Astrocyte (in vitro differentiated cells and primary cell): ENCODE results near the gene JSRP1. TPM values are rescaled to one million over a fixed set of nuclear protein-coding genes. Genes with fewer than 3 reads are reported as not detected.

Source experiments
- DNase-seq: peaks from one replicate; pipeline ENCODE4 v3.0.0-alpha.2; 2010; ENCODE audit warnings: low read depth
- FAIRE-seq: peaks from 2 replicates; lab custom pipeline; 2011; peaks lifted over from hg19 to GRCh38; lab: Jason Lieb, UNC
- H2AFZ ChIP-seq: 2 replicates; pipeline ENCODE4 v1.6.0; 2012; ENCODE audit warnings: low read depth, low read length, inconsistent platforms
- H3K27ac ChIP-seq: 2 replicates; pipeline ENCODE4 v1.5.1; 2011; ENCODE audit warnings: low read depth, low read length, inconsistent platforms
- H3K27me3 ChIP-seq: 2 replicates; pipeline ENCODE4 v1.6.0; 2011; ENCODE audit warnings: low read length, inconsistent platforms; ENCODE audit not compliant: insufficient read depth
- H3K36me3 ChIP-seq: 2 replicates; pipeline ENCODE4 v1.5.1; 2011; ENCODE audit warnings: low read length, inconsistent platforms; ENCODE audit not compliant: insufficient read depth
- H3K4me1 ChIP-seq: 2 replicates; pipeline ENCODE4 v1.5.1; 2011; ENCODE audit warnings: low read length, inconsistent platforms; ENCODE audit not compliant: insufficient read depth
- H3K4me2 ChIP-seq: 2 replicates; pipeline ENCODE4 v1.6.0; 2012; ENCODE audit warnings: low read length, inconsistent platforms
- H3K4me3 ChIP-seq: 2 replicates; pipeline ENCODE4 v1.5.1; 2011; ENCODE audit warnings: low read depth, mild to moderate bottlenecking, low read length, inconsistent platforms; ENCODE audit not compliant: insufficient read depth
- H3K79me2 ChIP-seq: 2 replicates; pipeline ENCODE4 v1.6.0; 2012; ENCODE audit warnings: mild to moderate bottlenecking, low read length, inconsistent platforms; ENCODE audit not compliant: insufficient read depth
- H3K9ac ChIP-seq: 2 replicates; pipeline ENCODE4 v1.6.0; 2012; ENCODE audit warnings: mild to moderate bottlenecking, low read length, inconsistent platforms
- H3K9me3 ChIP-seq: 2 replicates; pipeline ENCODE4 v1.5.1; 2012; ENCODE audit warnings: low read depth, mild to moderate bottlenecking, low read length, inconsistent platforms; ENCODE audit not compliant: insufficient read depth
- H4K20me1 ChIP-seq: 2 replicates; pipeline ENCODE4 v1.6.0; 2012; ENCODE audit warnings: low read length, inconsistent platforms; ENCODE audit not compliant: insufficient read depth
- H3K27ac Mint-ChIP-seq: one replicate; pipeline ENCODE4 v1.8.0; 2021; ENCODE audit warnings: mild to moderate bottlenecking, mixed read lengths; ENCODE audit not compliant: unreplicated experiment
- H3K27me3 Mint-ChIP-seq: one replicate; pipeline ENCODE4 v1.8.0; 2021; ENCODE audit warnings: low read depth, mixed read lengths; ENCODE audit not compliant: unreplicated experiment
- H3K36me3 Mint-ChIP-seq: one replicate; pipeline ENCODE4 v1.8.0; 2021; ENCODE audit warnings: low read depth, mixed read lengths; ENCODE audit not compliant: unreplicated experiment
- H3K4me1 Mint-ChIP-seq: one replicate; pipeline ENCODE4 v1.8.0; 2021; ENCODE audit warnings: low read depth, mixed read lengths; ENCODE audit not compliant: unreplicated experiment
- H3K4me3 Mint-ChIP-seq: one replicate; pipeline ENCODE4 v1.8.0; 2021; ENCODE audit warnings: mild to moderate bottlenecking, moderate library complexity, mixed read lengths; ENCODE audit not compliant: unreplicated experiment
- H3K9me3 Mint-ChIP-seq: one replicate; pipeline ENCODE4 v1.8.0; 2021; ENCODE audit warnings: mild to moderate bottlenecking, mixed read lengths; ENCODE audit not compliant: unreplicated experiment
- EZH2 ChIP-seq: IDR thresholded peaks from 2 replicates; pipeline ENCODE4 v1.6.1; 2012; ENCODE audit warnings: mild to moderate bottlenecking, low read length, inconsistent platforms; ENCODE audit not compliant: insufficient read depth
- total RNA-seq: library from RNA; stranded (reverse); gene quantifications from 2 replicates; pipeline ENCODE4 v1.2.1, GENCODE V29; 2021
- TF ChIP-seq, protein P1 (sequence below): IDR thresholded peaks from 2 replicates; pipeline ENCODE4 v1.5.1; 2011; ENCODE audit warnings: low read depth, mild to moderate bottlenecking, inconsistent platforms, low read length, moderate library complexity; ENCODE audit not compliant: insufficient read depth

Gene JSRP1
- total RNA-seq, 1 donor from 2014 or later = 0.36 TPM

DNA sequence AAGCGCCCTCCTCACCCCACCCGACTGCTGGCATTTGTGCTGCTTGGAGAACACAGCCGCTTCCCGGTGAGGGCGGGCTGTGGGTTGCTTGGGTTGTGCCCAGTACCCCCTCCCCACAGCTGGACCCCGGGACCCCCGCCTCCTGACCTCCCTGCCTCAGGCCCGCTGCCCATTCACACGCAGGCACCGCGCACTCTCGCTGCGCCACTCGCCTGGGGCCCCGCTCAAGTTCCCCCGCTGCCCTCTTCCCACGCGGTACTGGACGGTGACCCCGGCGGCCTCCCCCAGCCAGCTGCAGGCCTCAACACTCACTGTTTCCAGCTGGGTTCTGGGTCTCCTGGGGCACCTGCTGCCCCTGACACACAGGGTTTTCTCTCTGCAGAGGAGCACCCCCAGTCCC, 36.5 kb downstream of the JSRP1 start:
- Histone ChIP-seq H3K36me3 (peaks cover 5% of the 10 kb centered on the region), H3K27ac (no peak overlapping the region), H3K4me3 (no peak overlapping the region), H3K9ac (no peak overlapping the region), H3K4me2 (no peak overlapping the region), H3K4me1 (peaks cover 8% of the 10 kb centered on the region), H3K79me2 (peaks cover 3% of the 10 kb centered on the region), H2AFZ (no peak overlapping the region), H4K20me1 (peaks cover 19% of the 10 kb centered on the region), H3K27me3 (no peaks in the 10 kb centered on the region), H3K9me3 (no peaks in the 10 kb centered on the region)
- Mint-ChIP-seq H3K27me3 (no peaks in the 10 kb centered on the region), H3K27ac (no peak overlapping the region), H3K9me3 (no peaks in the 10 kb centered on the region), H3K4me1 (no peaks in the 10 kb centered on the region), H3K4me3 (no peak overlapping the region), H3K36me3 (peaks cover 9% of the 10 kb centered on the region)
- no peak for TF ChIP-seq EZH2
- TF ChIP-seq, protein P1, sequence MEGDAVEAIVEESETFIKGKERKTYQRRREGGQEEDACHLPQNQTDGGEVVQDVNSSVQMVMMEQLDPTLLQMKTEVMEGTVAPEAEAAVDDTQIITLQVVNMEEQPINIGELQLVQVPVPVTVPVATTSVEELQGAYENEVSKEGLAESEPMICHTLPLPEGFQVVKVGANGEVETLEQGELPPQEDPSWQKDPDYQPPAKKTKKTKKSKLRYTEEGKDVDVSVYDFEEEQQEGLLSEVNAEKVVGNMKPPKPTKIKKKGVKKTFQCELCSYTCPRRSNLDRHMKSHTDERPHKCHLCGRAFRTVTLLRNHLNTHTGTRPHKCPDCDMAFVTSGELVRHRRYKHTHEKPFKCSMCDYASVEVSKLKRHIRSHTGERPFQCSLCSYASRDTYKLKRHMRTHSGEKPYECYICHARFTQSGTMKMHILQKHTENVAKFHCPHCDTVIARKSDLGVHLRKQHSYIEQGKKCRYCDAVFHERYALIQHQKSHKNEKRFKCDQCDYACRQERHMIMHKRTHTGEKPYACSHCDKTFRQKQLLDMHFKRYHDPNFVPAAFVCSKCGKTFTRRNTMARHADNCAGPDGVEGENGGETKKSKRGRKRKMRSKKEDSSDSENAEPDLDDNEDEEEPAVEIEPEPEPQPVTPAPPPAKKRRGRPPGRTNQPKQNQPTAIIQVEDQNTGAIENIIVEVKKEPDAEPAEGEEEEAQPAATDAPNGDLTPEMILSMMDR = no peak
- FAIRE-seq = no peak
- no peak for DNase-seq

DNA sequence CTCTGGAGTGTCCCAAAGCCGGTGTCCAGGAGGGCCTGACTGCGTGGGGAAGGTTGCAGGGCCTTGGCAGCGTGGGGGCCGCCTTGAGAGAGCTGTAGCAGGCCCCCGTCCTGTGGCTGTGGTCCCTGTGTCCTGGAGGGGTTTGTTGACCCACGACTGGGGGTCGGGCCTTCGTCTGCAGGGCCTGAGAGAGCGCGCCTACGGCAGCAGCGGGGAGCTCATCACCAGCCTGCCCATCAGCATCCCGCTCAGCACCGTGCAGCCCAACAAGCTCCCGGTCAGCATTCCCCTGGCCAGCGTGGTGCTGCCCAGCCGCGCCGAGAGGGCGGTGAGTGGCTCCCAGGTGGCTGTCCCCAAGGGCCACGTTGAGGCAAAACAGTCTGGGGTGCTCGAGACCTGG, 38.6 kb downstream of the JSRP1 start:
- peaks cover 11% of the 10 kb centered on the region for H3K36me3 ChIP-seq
- no peak overlapping the region for H3K4me2 ChIP-seq
- Mint-ChIP-seq H3K4me1 (peaks cover 2% of the 10 kb centered on the region), H3K9me3 (no peaks in the 10 kb centered on the region), H3K27ac (no peak overlapping the region), H3K27me3 (no peaks in the 10 kb centered on the region), H3K36me3 (peaks cover 5% of the 10 kb centered on the region), H3K4me3 (no peak overlapping the region)
- H3K4me1 ChIP-seq = peaks cover 8% of the 10 kb centered on the region
- peaks cover 3% of the 10 kb centered on the region for H3K79me2 ChIP-seq
- H3K9me3 ChIP-seq = no peaks in the 10 kb centered on the region
- no peak overlapping the region for H2AFZ ChIP-seq
- DNase-seq = no peak
- H3K9ac ChIP-seq = no peak overlapping the region
- TF ChIP-seq, protein P1 = no peak
- no peak for TF ChIP-seq EZH2
- no peak overlapping the region for H3K27ac ChIP-seq
- no peak for FAIRE-seq
- peaks cover 31% of the 10 kb centered on the region for H4K20me1 ChIP-seq
- H3K4me3 ChIP-seq = no peak overlapping the region
- H3K27me3 ChIP-seq = no peaks in the 10 kb centered on the region

DNA sequence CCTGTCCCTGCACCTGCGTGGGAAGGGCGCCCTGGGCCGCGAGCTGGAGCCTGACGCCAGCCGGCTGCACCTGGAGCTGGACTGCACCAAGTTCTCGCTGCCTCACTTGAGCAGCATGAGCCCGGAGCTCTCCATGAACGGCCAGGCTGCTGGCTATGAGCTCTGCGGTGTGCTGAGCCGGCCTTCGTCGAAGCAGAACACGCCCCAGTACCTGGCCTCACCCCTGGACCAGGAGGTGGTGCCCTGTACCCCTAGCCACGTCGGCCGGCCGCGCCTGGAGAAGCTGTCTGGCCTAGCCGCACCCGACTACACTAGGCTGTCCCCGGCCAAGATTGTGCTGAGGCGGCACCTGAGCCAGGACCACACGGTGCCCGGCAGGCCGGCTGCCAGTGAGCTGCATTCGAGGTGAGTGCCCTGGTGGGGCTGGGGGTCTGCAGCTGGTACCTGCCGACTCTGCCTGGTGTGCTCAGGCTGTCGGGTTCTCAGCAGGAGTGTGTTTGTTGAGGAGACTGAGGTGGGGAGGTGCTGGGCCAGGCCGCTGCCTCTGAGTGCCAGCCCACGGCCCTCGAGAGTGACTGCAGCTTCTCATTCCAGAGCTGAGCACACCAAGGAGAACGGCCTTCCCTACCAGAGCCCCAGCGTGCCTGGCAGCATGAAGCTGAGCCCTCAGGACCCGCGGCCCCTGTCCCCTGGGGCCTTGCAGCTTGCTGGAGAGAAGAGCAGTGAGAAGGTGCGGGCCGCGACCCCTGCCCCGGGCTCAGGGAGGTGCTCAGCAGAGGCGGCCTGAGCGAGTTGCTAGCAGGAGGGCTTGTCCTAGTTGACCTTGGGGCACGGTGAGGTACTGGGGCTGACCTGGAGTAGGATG, 39.6 kb downstream of the JSRP1 start:
- FAIRE-seq = no peak
- Histone ChIP-seq H3K36me3 (peaks cover 16% of the 10 kb centered on the region), H3K27me3 (no peaks in the 10 kb centered on the region), H2AFZ (no peak overlapping the region), H3K9ac (no peak overlapping the region), H3K9me3 (no peaks in the 10 kb centered on the region), H3K4me3 (no peak overlapping the region), H3K27ac (no peak overlapping the region), H3K4me1 (peaks cover 6% of the 10 kb centered on the region), H4K20me1 (peaks cover 34% of the 10 kb centered on the region), H3K4me2 (no peak overlapping the region), H3K79me2 (peaks cover 3% of the 10 kb centered on the region)
- DNase-seq = no peak
- no peaks in the 10 kb centered on the region for H3K9me3 Mint-ChIP-seq
- no peak overlapping the region for H3K4me3 Mint-ChIP-seq
- H3K4me1 Mint-ChIP-seq = peaks cover 2% of the 10 kb centered on the region
- H3K36me3 Mint-ChIP-seq = peaks cover 11% of the 10 kb centered on the region
- H3K27me3 Mint-ChIP-seq = no peaks in the 10 kb centered on the region
- H3K27ac Mint-ChIP-seq = no peak overlapping the region
- TF ChIP-seq EZH2 = no peak
- TF ChIP-seq, protein P1 = no peak
